Hematopoietic multipotent progenitor cell treated with erythropoietin and hydrocortisone succinate and interleukin-3 and kit ligand, for 6 days (in vitro differentiated cells): ENCODE measurements around the gene SEMA3C.
A peak's percentile ranks its signal among the peaks of the same experiment; 100 is the strongest.

Experiments
- DNase-seq: peaks from one replicate; pipeline ENCODE4 v3.0.0-alpha.2; 2015

The SEMA3C gene

DNA sequence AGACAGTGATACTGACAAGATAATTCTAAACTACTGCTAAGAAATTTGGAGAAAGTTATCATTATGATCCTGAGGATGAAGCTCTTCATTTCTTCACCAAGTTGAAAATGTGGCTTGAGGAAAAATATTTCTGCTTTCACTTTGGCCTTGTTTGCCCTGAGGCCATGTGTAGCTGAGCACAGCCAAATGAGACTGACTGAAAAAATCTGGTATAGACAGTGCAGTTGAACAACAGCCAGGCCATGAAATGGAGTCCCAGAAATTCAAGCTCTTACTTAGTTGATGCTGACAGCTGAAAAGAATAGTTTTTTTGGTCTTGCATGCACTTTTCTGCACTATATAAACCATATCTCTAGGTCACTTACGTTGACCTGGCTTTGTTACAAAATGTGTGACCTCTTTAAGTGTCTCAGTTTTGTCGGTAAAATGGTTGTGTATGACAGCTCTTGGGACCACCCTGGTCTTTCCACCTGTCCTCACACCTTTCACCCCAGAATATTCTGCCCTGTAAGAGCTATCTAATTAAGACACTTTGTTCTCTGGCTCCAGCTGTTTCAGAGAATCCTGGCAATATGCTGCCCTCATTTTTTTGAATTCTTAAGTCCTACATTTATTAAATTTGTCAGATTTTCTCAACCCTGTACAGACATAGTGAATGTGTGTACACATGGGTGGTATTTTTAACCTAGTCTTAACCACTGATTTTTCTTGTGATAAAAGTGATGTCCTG is 189.1 kb downstream of the SEMA3C start:
- DNase-seq: no peak

DNA sequence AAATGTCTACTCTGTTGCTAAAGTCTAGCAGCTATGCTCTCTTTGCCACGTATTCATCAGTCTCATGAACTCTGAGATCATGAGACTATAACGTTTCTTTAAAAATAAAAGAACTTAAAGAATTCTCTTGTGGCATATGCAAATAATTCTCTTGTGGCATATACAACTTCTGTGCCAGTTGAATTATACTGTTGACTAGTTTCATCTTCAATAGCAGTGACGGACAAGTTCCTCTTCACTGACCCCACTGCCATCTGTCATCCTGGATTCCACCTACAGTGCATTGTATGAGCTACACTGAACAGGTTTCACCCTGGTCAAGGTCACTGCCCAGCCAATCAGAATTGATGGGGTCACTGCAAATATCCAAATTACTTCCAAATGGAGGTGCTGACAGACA is 192.2 kb downstream of the SEMA3C start:
- DNase-seq: no peak

DNA sequence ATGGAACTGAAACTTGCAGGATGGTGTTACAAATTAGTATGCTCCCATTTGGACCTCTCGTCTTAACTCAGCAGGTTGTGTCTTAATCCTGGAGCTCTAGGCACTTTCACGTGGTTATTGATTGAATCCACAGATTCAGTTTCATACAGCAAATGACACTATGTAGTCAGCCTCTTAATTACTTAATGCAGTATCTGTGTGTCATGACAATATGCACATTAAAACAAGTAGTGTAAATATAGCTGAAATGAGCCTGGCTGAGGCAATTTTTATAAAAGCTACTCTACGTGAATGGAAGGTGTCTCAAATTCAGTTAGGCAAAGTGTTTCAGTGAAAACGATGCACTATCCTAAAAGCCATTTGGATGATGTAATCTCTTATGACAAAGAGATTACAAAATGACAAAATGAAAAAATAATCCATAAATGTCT is 193.7 kb downstream of the SEMA3C start:
- DNase-seq: no peak

DNA sequence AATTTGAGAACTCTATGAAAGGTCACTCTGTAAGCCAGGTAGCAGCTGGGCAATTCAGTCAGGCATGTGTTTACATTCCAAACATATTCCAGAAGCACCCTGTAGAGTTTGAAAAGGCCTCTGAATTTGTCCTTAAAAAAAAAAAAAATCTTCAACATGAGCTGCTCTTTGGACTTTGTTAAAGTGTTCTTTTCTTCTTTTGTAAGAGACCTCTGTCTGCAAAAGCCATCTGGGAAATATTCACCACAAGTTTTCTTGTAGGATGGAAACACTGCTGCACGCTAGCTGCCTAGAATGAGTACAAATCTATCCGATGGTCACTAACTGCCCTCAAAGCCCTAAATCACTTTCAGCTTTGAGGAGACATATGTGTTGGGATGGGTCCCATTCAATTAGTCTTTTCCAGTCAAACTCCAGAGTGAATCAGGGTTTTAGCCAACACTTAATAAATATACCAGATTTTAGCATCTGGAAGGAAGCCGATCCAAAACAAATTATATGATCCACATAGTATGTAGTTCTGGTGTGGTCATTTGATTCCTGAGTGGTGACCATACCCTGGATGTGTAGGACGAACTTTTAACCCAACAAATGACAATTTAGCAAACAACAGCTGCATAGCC is 194.5 kb downstream of the SEMA3C start:
- DNase-seq: no peak

DNA sequence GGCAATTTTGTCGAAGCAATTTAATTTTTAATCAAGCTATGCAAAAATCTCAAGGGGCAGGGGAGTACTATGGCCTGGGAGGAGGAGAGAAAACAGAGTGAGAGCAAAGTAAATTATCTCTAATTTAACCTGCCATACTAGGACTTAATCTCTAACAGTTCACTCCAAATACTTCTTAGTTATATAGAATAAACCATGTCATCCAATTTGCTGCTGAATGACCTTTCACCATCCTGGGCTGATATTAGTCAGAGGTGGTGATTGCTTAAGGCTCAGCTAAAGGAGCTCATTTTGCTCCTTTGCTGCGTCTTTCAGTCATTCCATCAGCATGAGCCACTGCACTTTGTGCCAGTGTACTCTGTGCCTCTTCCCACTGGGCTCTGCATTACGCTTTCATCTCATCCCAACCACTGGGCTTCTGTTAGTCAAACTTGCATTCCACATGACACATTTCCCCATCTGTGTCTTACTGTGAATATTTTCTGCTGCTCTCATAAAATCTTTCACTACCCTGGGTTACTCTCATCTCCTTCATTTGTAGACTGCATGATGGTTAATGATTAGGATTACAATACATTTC is 196.1 kb downstream of the SEMA3C start:
- no peak for DNase-seq

DNA sequence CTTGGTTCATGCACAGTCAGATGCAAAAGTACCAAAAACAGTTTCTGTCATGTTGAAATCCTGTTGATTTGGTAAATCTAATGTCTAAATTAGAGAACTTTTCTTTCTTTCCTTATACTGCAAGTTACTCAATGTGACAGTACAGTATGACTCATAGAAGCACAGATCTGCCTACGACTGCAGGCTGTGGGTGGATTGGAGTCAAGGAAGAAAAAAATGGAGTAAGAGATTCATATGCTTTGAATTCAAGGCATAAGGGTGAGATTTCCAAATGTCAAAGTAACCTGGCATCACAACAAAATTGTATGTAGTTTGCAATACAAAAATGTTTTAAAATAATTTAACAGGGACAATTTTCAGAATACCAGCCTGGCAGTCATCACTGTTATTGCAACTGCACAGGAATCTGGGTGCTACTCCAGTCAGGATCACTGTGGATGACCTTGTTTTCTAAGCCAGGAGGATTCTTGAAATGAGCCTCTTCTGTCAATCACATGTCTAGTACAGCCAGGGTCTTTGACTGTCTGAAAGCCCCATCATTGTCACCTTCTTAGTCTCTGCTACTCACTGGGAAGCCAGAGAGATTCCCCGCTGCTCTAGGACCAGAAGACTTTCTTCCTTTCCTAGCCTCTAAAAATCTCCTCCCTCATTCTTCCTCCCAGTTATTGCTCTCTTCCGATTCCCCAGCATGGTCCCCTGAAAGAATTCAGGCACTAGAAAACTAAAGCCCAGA is 196.8 kb downstream of the SEMA3C start:
- DNase-seq: peak; percentile 25

DNA sequence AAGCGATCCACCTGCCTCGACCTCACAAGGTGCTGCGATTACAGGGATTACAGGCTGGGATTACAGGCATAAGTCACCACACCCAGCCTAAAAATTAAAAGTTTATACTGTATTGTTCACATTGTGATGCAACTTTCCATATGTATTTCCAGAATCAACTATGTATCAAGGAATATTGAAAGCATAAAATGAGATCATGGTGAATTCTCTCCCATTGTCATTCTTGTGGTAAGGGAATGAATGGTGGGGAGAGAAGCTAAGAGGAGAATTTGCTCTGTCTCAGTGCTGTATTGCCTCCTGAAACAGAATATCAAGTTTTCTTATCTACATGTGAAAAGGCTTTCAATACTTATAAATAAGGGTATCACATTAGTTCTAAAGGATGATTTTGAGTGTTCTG is 198.7 kb downstream of the SEMA3C start:
- no peak for DNase-seq

DNA sequence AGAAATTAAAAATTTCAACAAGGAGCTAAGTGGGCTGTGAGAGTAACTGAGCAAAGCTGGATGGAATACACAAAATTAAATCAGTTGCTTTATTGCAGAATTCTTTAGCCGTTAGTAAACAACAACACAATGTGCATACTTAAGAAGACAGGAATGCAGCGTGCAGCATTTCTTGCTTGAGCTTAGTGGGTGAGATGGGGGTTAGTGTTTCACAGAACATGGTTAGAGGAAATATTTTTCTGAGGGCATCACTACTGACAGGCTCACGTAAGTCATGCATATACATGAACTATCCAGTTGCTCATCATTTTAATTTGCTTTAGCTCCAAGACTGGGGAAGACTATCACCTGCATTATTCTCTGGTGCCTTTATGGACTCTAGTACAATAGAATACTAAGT is 199.6 kb downstream of the SEMA3C start:
- DNase-seq: no peak

DNA sequence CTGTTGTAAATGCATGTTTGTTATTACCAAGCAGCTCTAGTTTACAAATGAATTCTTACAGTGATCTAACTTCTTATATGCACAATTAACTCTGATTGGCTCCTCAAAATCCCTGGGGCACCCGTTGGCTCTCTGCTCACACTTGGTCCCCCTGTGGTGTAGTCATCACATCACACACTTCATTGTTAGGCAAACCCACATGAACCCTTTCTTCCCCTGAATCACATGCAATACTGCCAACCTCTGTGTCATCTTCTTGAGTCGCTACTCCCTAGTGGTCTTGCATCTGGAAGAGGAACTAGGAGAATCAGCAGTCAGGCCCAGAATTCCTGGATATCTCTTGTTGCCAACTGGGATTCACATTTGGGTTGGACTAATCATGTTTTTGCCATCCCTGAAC is 207.3 kb downstream of the SEMA3C start:
- no peak for DNase-seq

DNA sequence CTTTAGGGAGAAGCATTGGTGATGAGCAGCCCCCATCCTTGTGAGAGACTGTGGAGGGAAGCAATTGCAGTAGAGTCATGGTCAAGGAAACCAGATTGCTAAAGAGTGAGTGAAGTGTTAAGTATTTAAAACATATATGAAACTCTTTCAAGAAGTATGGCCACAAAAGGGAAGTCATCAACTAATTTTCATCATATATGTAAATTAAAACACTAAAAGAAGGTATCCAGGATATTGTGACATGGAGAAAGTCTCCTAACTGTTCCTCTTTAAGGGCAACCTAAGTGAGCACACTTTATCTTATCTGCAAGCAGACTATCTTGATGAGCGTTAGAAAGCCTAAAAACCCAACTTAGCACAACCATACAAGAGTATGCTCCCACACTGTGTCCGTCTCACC is 210.7 kb downstream of the SEMA3C start:
- DNase-seq: peak; percentile 74

DNA sequence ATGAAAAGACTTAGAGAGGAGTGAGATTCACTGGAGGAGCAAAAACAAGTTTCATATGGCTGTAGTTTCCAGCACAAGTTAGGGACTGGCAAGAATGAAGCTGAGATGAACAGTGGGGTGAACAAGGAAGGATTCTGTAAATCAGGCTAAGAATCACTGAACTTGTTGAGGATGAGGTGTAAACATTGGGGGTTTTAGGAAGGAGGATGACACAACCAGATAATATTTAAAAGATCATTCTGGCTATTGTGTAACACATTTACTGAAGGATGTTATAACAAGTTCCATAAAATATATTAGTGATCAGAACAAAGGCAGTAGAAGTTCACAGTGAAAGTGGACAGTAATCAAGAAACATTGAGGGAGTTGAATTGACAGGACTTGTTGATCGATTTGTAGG is 211.5 kb downstream of the SEMA3C start:
- no peak for DNase-seq

DNA sequence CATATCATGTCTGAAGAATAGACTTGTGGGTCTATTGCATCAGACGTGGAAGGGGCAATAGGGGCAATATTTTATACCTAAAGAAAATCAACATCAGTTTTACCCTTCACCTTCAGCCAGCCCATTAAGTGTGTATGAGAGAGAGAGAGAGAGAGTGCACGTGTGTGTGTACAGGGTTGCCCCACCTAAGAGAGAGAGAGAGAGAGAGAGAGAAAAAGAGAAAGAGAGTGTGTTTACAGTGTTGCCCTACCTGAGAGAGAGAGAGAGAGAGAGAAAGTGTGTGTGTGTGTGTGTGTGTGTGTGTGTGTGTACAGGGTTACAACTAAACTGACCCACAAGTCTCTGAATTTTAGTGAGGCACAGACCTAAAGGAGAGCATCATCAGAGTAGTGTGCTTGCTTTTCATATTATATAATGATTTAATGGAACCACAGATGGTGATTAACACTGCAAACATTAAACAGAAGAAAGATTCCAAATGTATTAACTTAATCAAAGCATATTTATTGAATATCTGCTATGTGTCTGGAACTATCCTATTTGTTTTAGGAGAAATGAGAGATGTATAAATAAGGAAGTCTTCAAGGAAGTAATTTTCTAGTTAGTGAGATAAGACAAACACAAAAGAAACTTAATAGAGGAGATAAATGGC is 213.6 kb downstream of the SEMA3C start:
- DNase-seq: no peak

DNA sequence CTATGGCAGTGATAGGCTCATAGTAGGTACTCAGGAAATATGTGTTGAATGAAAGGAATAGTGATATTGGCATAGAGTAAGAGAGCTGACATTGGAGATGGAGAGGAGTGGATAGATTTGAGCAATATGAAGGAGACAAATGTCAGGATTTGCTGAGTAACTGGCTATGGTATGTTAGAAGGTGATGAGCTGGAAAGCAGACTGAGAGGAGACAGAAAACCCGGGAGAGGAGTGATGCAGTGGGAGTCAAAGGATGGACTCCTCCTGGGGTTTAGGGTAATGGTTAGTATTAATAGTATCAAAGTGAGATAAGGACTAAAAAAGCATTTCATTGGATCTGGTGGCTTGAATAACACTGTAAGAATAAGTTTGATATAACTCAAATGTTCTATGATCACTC is 215.6 kb downstream of the SEMA3C start:
- DNase-seq: no peak

DNA sequence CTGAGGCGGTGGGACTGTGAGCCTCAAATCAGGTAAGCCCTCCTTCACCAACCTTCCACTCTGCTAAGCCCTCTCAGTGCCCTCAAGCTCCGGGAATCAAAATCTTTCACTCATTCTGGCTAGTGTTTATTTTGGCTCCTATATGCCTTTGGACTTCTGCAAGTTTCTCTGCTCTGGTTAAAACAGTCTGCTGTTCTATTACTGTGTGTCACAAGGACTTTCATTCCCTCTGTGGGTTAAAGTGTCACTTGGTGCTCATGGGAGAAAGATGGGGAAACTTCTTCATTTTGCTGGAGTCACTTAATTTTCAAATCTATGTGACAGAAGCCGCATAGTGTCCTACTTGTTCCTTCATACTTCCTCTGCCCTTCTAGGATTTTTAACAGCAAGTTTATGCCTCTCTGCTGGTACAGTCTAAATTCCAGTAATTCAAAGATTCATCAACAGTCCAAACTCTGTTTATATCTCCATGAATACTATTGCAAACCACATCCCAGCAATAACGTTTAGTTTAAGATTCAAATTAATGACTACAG is 219.1 kb downstream of the SEMA3C start:
- no peak for DNase-seq

DNA sequence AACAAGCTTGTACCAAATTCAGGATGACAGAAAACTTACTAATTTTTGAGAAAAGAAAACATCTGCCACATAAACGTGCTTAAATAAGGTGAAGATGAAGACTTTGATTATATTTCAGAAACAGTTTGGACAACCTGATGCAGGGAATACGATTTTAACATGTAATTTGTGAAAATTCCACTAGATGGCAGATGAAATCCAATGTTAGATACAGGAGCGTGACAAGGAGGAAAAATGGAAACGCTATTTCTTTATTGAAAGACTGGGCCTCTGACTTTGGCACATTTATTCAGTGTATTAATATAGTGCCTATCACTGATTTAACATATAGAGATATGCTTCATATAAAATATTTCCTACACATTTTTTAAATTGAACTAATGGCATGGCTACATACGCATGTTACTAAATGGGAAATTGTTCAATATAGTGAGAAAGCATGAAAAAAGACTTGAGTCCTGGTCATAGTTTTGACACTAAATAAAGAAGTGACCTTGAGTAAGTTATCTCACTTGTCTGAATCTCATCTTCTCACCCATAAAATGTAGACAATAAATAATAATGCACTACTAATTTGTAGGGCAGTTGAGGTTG is 219.7 kb downstream of the SEMA3C start:
- DNase-seq: peak; percentile 82
